GM18499 (cell line): ENCODE data around the gene CRYZL1.

Source experiments
- ATAC-seq: cut with Tn5 transposase; IDR thresholded peaks from one replicate; pipeline ENCODE4 v1.9.1; 2021; ENCODE audit warnings: moderate number of reproducible peaks; ENCODE audit not compliant: insufficient read depth, unreplicated experiment

Gene CRYZL1

GRCh38 chr21:33663241-33663640 lies 21.7 kb upstream of the CRYZL1 start:
- ATAC-seq = no peak

GRCh38 chr21:33662046-33662445 lies 20.5 kb upstream of the CRYZL1 start:
- ATAC-seq = no peak

- no peak for ATAC-seq
Observed at GRCh38 chr21:33661146-33661545, 19.6 kb upstream of the CRYZL1 start.

- ATAC-seq = no peak
Observed at GRCh38 chr21:33660406-33660805, 18.9 kb upstream of the CRYZL1 start.

GRCh38 chr21:33659568-33659949 lies 18.0 kb upstream of the CRYZL1 start:
- no peak for ATAC-seq

- ATAC-seq = no peak
Observed at GRCh38 chr21:33658919-33659567, 17.5 kb upstream of the CRYZL1 start.

- no peak for ATAC-seq
Observed at GRCh38 chr21:33657124-33657820, 15.7 kb upstream of the CRYZL1 start.

- no peak for ATAC-seq
Observed at GRCh38 chr21:33655588-33656221, 14.2 kb upstream of the CRYZL1 start.

GRCh38 chr21:33654412-33654811 lies 12.9 kb upstream of the CRYZL1 start:
- no peak for ATAC-seq

- ATAC-seq = no peak
Observed at GRCh38 chr21:33651965-33652680, 10.6 kb upstream of the CRYZL1 start.

GRCh38 chr21:33650929-33651509 lies 9.5 kb upstream of the CRYZL1 start:
- no peak for ATAC-seq

GRCh38 chr21:33650230-33650629 lies 8.7 kb upstream of the CRYZL1 start:
- no peak for ATAC-seq

- ATAC-seq = no peak
Observed at GRCh38 chr21:33648555-33648954, 7.0 kb upstream of the CRYZL1 start.

GRCh38 chr21:33647587-33647986 lies 6.0 kb upstream of the CRYZL1 start:
- ATAC-seq = no peak

GRCh38 chr21:33645730-33646129 lies 4.2 kb upstream of the CRYZL1 start:
- no peak for ATAC-seq

- ATAC-seq = no peak
Observed at GRCh38 chr21:33644383-33645074, 3.0 kb upstream of the CRYZL1 start.

- no peak for ATAC-seq
Observed at GRCh38 chr21:33643658-33644311, 2.2 kb upstream of the CRYZL1 start.

GRCh38 chr21:33642896-33643657 lies 1.5 kb upstream of the CRYZL1 start:
- no peak for ATAC-seq
